Measurements from ENCODE around the gene STRA6. TPM values are rescaled to one million over a fixed set of nuclear protein-coding genes. Genes with fewer than 3 reads are reported as not detected.

STRA6 gene
- polyA plus RNA-seq, 1 of the 3 experiments (the other 2 are of a cell fraction) = 27.9 TPM

- peak overlapping the region in 1 of 2 experiments; percentile 97; a peak in 2 of 4 replicates for H3K27ac ChIP-seq (ENCODE audit: low read depth in 2 of 2, low read length in 1 of 2)
- CTCF ChIA-PET = interaction anchor here (0.8 to 2.6 kb wide), 11 partner anchors 8 to 114 kb away, joined by 3 to 14 read pairs (median 4); no protein-coding TSS in a partner anchor
- no peaks in the 10 kb centered on the region for H3K27me3 ChIP-seq (ENCODE audit: insufficient read depth)
- H3K9me2 ChIP-seq = no peaks in the 10 kb centered on the region
- no peak overlapping the region for H3K4me3 ChIP-seq (ENCODE audit: low read depth in 2 of 2, low read length in 1 of 2)
- TF ChIP-seq RFX5 (IDR thresholded peaks at IDR 0.05; ENCODE audit: low read length) = no peak
- TF ChIP-seq FOSL2 (IDR thresholded peaks at IDR 0.05; ENCODE audit: borderline replicate concordance, low read depth) = peak; percentile 62; the same call in 1 of the 2 replicates
- peak in 1 of 2 experiments; percentile 32; a peak in 1 of 4 replicates for TF ChIP-seq EP300 (IDR thresholded peaks at IDR 0.05; ENCODE audit: borderline replicate concordance in 1 of 2, low read depth in 1 of 2, low read length in 1 of 2)
- 0 out of 2 replicates have a peak, but pooled peaks have one; percentile 13 for TF ChIP-seq MAX (IDR thresholded peaks at IDR 0.05; ENCODE audit: low read depth)
- peak; percentile 24; the same call in 1 of the 2 replicates for TF ChIP-seq NFIC (IDR thresholded peaks at IDR 0.05; ENCODE audit: borderline replicate concordance)
- no peak for TF ChIP-seq SMC3 (IDR thresholded peaks at IDR 0.05; ENCODE audit: low read depth, low read length)
- no peak for TF ChIP-seq USF2 (IDR thresholded peaks at IDR 0.05; ENCODE audit: borderline replicate concordance, low read depth, low read length)
- no peak for TF ChIP-seq MEF2A (IDR thresholded peaks at IDR 0.05; ENCODE audit: borderline replicate concordance, low read depth)
- TF ChIP-seq REST (IDR thresholded peaks at IDR 0.05; ENCODE audit: low read depth, low read length) = no peak
- no peak for TF ChIP-seq IRF3 (IDR thresholded peaks at IDR 0.05; ENCODE audit: low read depth, low read length)
- no peak for TF ChIP-seq YY1 (IDR thresholded peaks at IDR 0.05; ENCODE audit: low read depth)
- 0 out of 2 replicates have a peak, but pooled peaks have one; percentile 30 for TF ChIP-seq POLR2AphosphoS5 (IDR thresholded peaks at IDR 0.05; ENCODE audit: low read depth, low read length)
- no peak for TF ChIP-seq CTCF (IDR thresholded peaks at IDR 0.05)
- TF ChIP-seq TCF12 (IDR thresholded peaks at IDR 0.05) = peak; percentile 42; the same call in 1 of the 2 replicates
- TF ChIP-seq RCOR1 (IDR thresholded peaks at IDR 0.05; ENCODE audit: low read length) = 0 out of 2 replicates have a peak, but pooled peaks have one; percentile 6
- no peak for TF ChIP-seq MXI1 (IDR thresholded peaks at IDR 0.05; ENCODE audit: low read depth, low read length)
- DNase-seq = peak; percentile 57
- no peaks in the 10 kb centered on the region for H3K79me2 ChIP-seq (ENCODE audit: insufficient read depth)
- H3K9ac ChIP-seq = 0 out of 2 replicates have a peak overlapping the region, but pooled peaks have one; percentile 19
- no peaks in the 10 kb centered on the region for H3F3A ChIP-seq (replicated peaks; ENCODE audit: insufficient read depth)
- no peaks in the 10 kb centered on the region for H3K36me3 ChIP-seq (replicated peaks in 1 of 2; ENCODE audit: control insufficient read depth in 1 of 2, insufficient read depth in 2 of 2, low read length in 1 of 2)
- H3K4me1 ChIP-seq (ENCODE audit: control insufficient read depth in 1 of 2, insufficient read depth in 2 of 2, low read depth in 1 of 2, low read length in 1 of 2) = peaks cover 52 to 69% of the 10 kb centered on the region in 2 experiments
- H3K9me3 ChIP-seq = no peaks in the 10 kb centered on the region
- no peaks in the 10 kb centered on the region for H4K20me1 ChIP-seq (ENCODE audit: insufficient read depth)
- H2AFZ ChIP-seq (ENCODE audit: low read depth) = peak overlapping the region; percentile 74; the same call in 1 of the 2 replicates
- WGBS (ENCODE audit: low lambda C conversion rate) = 65% methylated on average over 8 of the region's 11 CpGs
- peak overlapping the region; percentile 37; the same call in 1 of the 2 replicates for H3K4me2 ChIP-seq
- POLR2A ChIA-PET = interaction anchor here (1.1 to 2.1 kb wide), 5 partner anchors 14 to 50 kb away, joined by 3 to 5 read pairs (median 3); no protein-coding TSS in a partner anchor
Observed at GRCh38 chr15:74242441-74243185, 40.0 kb upstream of the STRA6 start.
